ENCODE data around the gene SPNS3. TPM values are rescaled to one million over a fixed set of nuclear protein-coding genes. Genes with fewer than 3 reads are reported as not detected.
A peak's percentile ranks its signal among the peaks of the same experiment; 100 is the strongest.

The SPNS3 gene
- total RNA-seq, 3 donors from 2014 or later: 0.38 to 0.72 TPM; not detected in 1

- intact Hi-C loops (cut with DNase I, micrococcal nuclease): no loop called here
- TF ChIP-seq, protein P1, sequence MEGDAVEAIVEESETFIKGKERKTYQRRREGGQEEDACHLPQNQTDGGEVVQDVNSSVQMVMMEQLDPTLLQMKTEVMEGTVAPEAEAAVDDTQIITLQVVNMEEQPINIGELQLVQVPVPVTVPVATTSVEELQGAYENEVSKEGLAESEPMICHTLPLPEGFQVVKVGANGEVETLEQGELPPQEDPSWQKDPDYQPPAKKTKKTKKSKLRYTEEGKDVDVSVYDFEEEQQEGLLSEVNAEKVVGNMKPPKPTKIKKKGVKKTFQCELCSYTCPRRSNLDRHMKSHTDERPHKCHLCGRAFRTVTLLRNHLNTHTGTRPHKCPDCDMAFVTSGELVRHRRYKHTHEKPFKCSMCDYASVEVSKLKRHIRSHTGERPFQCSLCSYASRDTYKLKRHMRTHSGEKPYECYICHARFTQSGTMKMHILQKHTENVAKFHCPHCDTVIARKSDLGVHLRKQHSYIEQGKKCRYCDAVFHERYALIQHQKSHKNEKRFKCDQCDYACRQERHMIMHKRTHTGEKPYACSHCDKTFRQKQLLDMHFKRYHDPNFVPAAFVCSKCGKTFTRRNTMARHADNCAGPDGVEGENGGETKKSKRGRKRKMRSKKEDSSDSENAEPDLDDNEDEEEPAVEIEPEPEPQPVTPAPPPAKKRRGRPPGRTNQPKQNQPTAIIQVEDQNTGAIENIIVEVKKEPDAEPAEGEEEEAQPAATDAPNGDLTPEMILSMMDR (IDR thresholded peaks at IDR 0.05): no peak
- H3K4me1 ChIP-seq (ENCODE audit: low read depth): no peaks in the 10 kb centered on the region
- ATAC-seq (peak; percentile 41), DNase-seq (no peak)
- H3K9me3 ChIP-seq: no peaks in the 10 kb centered on the region
- no peak overlapping the region for H3K4me3 ChIP-seq
- no peaks in the 10 kb centered on the region for H3K36me3 ChIP-seq (ENCODE audit: low read depth)
Measured at GRCh38 chr17:4509401-4509800, 75.7 kb downstream of the SPNS3 start.

DNA sequence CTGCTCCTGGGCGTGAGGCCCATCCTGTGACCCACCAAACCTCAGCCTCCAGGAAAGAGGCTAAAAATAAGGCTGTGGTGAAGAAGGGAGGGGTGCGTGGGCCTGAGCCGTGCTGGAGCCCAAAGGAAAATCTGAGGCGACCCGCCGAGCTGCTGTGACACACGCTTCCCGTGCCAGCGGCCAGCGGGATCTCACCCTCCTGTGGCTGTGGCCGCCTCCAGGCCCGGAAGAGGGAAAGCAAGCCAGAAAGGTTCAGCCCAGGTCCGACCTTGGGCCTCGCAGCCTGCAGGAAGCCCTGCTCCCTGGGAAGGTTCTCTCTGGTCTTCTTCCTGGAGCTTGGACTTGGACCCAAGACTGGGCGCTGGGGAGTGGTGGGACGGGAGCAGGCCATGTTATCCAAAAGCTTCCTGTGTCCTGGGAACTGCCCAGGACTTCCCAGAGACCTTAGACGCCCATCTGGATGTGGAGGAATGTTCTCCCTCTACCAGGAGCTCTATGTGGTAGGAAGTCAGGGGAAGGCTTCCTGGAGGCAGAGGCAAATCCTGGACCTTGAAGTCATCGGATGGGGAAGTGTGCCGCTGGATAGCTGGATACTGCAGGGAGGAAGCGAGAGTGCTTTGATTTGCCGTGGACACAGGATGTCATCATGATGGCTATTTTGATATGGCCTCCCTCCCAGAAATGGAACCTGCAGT is 76.3 kb downstream of the SPNS3 start:
- ATAC-seq: no peak
- intact Hi-C loops (cut with DNase I, micrococcal nuclease): no loop called here
- H3K4me3 ChIP-seq: no peak overlapping the region
- TF ChIP-seq, protein P1 (IDR thresholded peaks at IDR 0.05): no peak
- H3K36me3 ChIP-seq (ENCODE audit: low read depth): no peaks in the 10 kb centered on the region
- H3K9me3 ChIP-seq: no peaks in the 10 kb centered on the region
- no peak for DNase-seq
- no peaks in the 10 kb centered on the region for H3K4me1 ChIP-seq (ENCODE audit: low read depth)

- DNase-seq: no peak
- Histone ChIP-seq H3K4me3 (no peak overlapping the region), H3K36me3 (ENCODE audit: low read depth) (no peaks in the 10 kb centered on the region), H3K4me1 (ENCODE audit: low read depth) (no peaks in the 10 kb centered on the region), H3K9me3 (no peaks in the 10 kb centered on the region)
- intact Hi-C loops (cut with DNase I, micrococcal nuclease): no loop called here
- TF ChIP-seq, protein P1 (IDR thresholded peaks at IDR 0.05): no peak
- no peak for ATAC-seq
Measured at GRCh38 chr17:4510618-4510941, 76.8 kb downstream of the SPNS3 start.

DNA sequence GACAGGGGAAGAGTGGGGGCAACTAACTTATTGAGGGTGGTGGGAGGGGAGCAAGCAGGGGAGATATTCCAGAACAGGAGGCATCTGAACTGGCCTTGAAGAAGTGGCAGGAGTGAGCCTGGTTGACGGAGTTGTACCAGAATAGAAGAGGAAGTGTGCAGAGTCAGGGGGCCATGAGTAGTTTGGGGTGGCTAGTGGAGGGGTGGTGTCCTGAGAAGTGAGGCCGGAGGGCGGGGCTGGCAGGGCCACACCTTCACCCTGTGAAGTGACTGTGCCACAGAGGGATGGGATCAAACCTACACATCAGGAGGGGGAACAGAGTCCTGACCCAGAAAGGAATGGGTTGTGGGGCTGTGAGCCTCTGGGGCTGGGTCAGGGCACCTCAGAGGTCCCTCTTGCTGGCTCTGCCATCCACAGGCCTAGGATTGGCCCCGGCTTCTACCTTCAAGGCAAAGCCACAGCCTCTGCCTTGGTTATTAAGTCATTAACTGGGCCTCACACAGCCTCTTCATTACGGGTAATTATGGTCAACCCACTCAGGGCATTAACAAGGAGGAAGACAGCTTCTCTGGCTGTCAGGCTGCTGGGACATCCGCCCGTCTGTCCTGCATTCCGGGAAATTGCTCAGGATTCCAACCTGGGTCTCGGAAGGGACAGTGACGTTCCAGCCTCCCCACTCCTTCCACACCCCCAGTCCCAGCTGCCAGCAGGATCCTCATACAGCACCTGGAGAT is 77.6 kb downstream of the SPNS3 start:
- H3K4me1 ChIP-seq (ENCODE audit: low read depth): no peaks in the 10 kb centered on the region
- no peaks in the 10 kb centered on the region for H3K9me3 ChIP-seq
- H3K4me3 ChIP-seq: no peak overlapping the region
- intact Hi-C loops (cut with DNase I, micrococcal nuclease): no loop called here
- TF ChIP-seq, protein P1 (IDR thresholded peaks at IDR 0.05): no peak
- DNase-seq (no peak), ATAC-seq (no peak)
- H3K36me3 ChIP-seq (ENCODE audit: low read depth): no peaks in the 10 kb centered on the region

- Histone ChIP-seq H3K4me1 (ENCODE audit: low read depth) (no peaks in the 10 kb centered on the region), H3K36me3 (ENCODE audit: low read depth) (no peaks in the 10 kb centered on the region), H3K4me3 (no peak overlapping the region), H3K9me3 (no peaks in the 10 kb centered on the region)
- no peak for DNase-seq
- intact Hi-C loops (cut with DNase I, micrococcal nuclease): no loop called here
- ATAC-seq: no peak
- TF ChIP-seq, protein P1 (IDR thresholded peaks at IDR 0.05): no peak
Measured at GRCh38 chr17:4512156-4513112, 78.7 kb downstream of the SPNS3 start.

Measured in mucosa of descending colon (tissue), 3 donors.